PFSK-1 (cell line): ENCODE data around the gene ROBO1.

Source experiments
- FOXP2 ChIP-seq: optimal IDR thresholded peaks from 2 replicates; pipeline ENCODE3; 2011; ENCODE audit warnings: borderline replicate concordance, control low read depth, inconsistent platforms; ENCODE audit not compliant: insufficient read depth; ENCODE audit errors: extremely low read length, extremely low read depth
- POLR2AphosphoS5 ChIP-seq: IDR thresholded peaks from 2 replicates; pipeline ENCODE4 v1.6.1; 2012; ENCODE audit warnings: low read depth, mild to moderate bottlenecking, control low read depth, low read length, moderate library complexity
- SIN3A ChIP-seq: IDR thresholded peaks from 2 replicates; pipeline ENCODE4 v1.6.1; 2012; ENCODE audit warnings: mild to moderate bottlenecking, low read length, moderate library complexity, borderline replicate concordance; ENCODE audit not compliant: insufficient read depth
- TAF1 ChIP-seq: IDR thresholded peaks from 2 replicates; pipeline ENCODE4 v1.6.1; 2012; ENCODE audit warnings: low read length, control low read depth, borderline replicate concordance; ENCODE audit not compliant: insufficient read depth
- TF ChIP-seq, protein P1 (sequence below), 2 experiments: IDR thresholded peaks; 2 replicates each; pipeline versions ENCODE4 v1.6.1 to v1.8.0; 2011 to 2012; ENCODE audit warnings: low read depth in 2 of 2, low read length in 2 of 2, control low read depth in 1 of 2, inconsistent platforms in 1 of 2, mild to moderate bottlenecking in 1 of 2, moderate library complexity in 1 of 2; ENCODE audit not compliant: insufficient read depth in 1 of 2

ROBO1 gene

GRCh38 chr3:78927759-78928158 lies 840.0 kb downstream of the ROBO1 start:
- TF ChIP-seq POLR2AphosphoS5 (no peak), TAF1 (no peak)
- TF ChIP-seq, protein P1, sequence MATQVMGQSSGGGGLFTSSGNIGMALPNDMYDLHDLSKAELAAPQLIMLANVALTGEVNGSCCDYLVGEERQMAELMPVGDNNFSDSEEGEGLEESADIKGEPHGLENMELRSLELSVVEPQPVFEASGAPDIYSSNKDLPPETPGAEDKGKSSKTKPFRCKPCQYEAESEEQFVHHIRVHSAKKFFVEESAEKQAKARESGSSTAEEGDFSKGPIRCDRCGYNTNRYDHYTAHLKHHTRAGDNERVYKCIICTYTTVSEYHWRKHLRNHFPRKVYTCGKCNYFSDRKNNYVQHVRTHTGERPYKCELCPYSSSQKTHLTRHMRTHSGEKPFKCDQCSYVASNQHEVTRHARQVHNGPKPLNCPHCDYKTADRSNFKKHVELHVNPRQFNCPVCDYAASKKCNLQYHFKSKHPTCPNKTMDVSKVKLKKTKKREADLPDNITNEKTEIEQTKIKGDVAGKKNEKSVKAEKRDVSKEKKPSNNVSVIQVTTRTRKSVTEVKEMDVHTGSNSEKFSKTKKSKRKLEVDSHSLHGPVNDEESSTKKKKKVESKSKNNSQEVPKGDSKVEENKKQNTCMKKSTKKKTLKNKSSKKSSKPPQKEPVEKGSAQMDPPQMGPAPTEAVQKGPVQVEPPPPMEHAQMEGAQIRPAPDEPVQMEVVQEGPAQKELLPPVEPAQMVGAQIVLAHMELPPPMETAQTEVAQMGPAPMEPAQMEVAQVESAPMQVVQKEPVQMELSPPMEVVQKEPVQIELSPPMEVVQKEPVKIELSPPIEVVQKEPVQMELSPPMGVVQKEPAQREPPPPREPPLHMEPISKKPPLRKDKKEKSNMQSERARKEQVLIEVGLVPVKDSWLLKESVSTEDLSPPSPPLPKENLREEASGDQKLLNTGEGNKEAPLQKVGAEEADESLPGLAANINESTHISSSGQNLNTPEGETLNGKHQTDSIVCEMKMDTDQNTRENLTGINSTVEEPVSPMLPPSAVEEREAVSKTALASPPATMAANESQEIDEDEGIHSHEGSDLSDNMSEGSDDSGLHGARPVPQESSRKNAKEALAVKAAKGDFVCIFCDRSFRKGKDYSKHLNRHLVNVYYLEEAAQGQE (IDR thresholded peaks at IDR 0.05; ENCODE audit: insufficient read depth in 1 of 2, low read depth in 2 of 2, low read length in 2 of 2): no peak

DNA sequence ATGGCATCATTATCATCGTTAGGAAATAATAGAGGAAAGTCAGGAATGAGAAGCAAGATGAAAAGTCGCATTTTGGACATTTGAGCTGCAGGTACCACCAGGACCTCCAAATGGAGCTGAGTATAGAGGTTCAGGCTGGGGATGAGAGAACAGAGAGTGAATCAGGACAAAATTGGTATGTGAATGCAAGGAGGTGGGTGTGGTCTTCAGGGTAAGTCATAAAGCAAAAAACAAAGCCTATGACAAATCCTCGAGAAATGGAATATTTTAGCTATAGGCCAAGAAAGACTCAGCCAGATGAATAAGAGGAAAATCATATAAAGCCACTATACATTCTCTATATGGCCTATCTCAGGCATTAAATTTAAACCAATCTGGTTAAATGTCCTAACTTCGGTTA lies 841.3 kb downstream of the ROBO1 start:
- no peak for TF ChIP-seq FOXP2
- TF ChIP-seq TAF1: no peak
- TF ChIP-seq, protein P1 (IDR thresholded peaks at IDR 0.05; ENCODE audit: insufficient read depth in 1 of 2, low read depth in 2 of 2, low read length in 2 of 2): no peak
- no peak for TF ChIP-seq SIN3A
- TF ChIP-seq POLR2AphosphoS5: no peak

DNA sequence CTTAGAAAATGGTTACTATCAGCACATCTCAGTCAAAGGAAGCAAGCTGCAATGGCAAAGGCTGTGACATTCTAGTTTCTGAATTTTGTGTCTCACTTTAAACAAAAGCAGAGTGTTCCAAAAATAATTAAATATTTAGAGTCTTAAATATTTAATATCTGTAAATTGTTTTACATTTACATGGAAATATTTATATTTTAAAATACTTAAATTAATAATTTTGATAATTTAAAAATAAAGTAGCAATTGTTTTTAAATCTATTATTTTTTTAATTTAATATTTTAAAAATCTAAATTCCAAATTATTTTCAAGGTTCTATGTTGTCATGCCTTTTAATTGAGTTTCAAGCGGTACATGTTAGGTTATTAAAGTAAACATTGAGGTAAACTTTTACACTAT lies 843.1 kb downstream of the ROBO1 start:
- no peak for TF ChIP-seq SIN3A
- TF ChIP-seq TAF1: no peak
- TF ChIP-seq, protein P1 (IDR thresholded peaks at IDR 0.05; ENCODE audit: insufficient read depth in 1 of 2, low read depth in 2 of 2, low read length in 2 of 2): no peak
- no peak for TF ChIP-seq POLR2AphosphoS5
- TF ChIP-seq FOXP2: no peak

GRCh38 chr3:78919021-78919755 lies 848.6 kb downstream of the ROBO1 start:
- no peak for TF ChIP-seq SIN3A
- TF ChIP-seq TAF1: no peak
- no peak for TF ChIP-seq FOXP2
- no peak for TF ChIP-seq POLR2AphosphoS5
- TF ChIP-seq, protein P1 (IDR thresholded peaks at IDR 0.05; ENCODE audit: insufficient read depth in 1 of 2, low read depth in 2 of 2, low read length in 2 of 2): no peak
